NCI-H2196 treated with DMSO at 0.1 percent for 48 hours (cell line): ENCODE results near the gene OR5AS1.
A peak's percentile ranks its signal among the peaks of the same experiment; 100 is the strongest.
"Not testable (repeated sequence)": the region's sequence is repeated elsewhere in the genome, so short reads cannot be mapped to it uniquely, and the experiment has no call there.

ENCODE experiments used
- DNase-seq: peaks from one replicate; lab custom pipeline; 2025; ENCODE audit not compliant: unreplicated experiment; lab: John Stamatoyannopoulos, UW

The OR5AS1 gene

GRCh38 chr11:56027354-56027753 is at the start of gene OR5AS1:
Gene OR5AS1 (plus strand): TSS chr11:56027654. CDS start chr11:56030419, 2,765 bp downstream.
- DNase-seq: no peak

- no peak for DNase-seq
Measured at GRCh38 chr11:55994525-55994924, 32.9 kb upstream of the OR5AS1 start, which contains the start of gene OR5F1. Gene OR5F1 (minus strand): TSS chr11:55994625. CDS start chr11:55994625, 0 bp downstream.

DNA sequence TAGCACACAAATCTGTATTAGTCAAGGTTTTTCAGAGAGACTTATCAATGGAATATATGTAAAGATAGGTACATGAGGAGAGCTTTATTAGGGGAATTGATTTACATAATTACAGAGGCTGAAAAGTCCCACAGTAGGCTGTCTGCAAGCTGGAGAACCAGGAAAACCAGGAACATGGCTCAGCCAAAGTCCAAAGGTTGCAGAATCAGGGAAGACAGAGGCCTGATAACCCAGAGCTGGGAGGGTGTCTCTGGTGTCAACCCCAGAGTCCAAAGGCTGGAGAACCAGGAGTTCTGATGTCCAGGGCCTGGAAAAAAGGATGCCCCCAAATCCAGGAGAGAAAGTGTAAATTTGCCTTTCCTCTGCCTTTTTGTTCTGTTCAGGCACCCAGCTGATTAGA is 16.7 kb upstream of the OR5AS1 start:
- no peak for DNase-seq

- no peak for DNase-seq
Measured at GRCh38 chr11:56013805-56014204, 13.6 kb upstream of the OR5AS1 start.

- peak; percentile 1 for DNase-seq
Measured at GRCh38 chr11:56045538-56045937, 18.1 kb downstream of the OR5AS1 start.

GRCh38 chr11:56048480-56048879 is 21.0 kb downstream of the OR5AS1 start:
- no peak for DNase-seq

DNA sequence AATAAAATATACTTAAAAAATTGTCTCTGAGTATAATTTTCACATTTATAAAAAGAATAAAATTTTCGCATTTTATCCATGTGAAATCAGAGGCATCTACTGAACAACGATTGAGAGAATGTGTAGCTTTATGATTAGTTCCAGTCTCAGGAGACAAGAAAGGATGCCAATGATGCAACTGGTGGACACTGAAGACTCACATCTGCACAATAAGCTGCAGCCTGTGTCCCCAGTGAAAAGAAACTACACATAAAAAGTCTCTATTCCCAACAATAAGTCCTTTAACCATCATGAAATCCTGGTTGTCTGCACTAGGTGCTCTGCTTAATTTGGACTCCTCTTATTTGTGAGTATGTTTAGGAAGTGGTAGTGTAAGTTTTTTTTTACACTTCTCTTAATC is 22.0 kb downstream of the OR5AS1 start:
- DNase-seq: no peak

GRCh38 chr11:56056366-56056765 is 28.9 kb downstream of the OR5AS1 start:
- not testable (repeated sequence) for DNase-seq

- not testable (repeated sequence) for DNase-seq
Measured at GRCh38 chr11:56057661-56058237, 30.3 kb downstream of the OR5AS1 start.

GRCh38 chr11:56058260-56058780 is 30.9 kb downstream of the OR5AS1 start:
- not testable (repeated sequence) for DNase-seq

- DNase-seq: no peak
Measured at GRCh38 chr11:56066980-56067379, 39.5 kb downstream of the OR5AS1 start.
